Astrocyte (in vitro differentiated cells and primary cell): Measurements from ENCODE around the gene CEP131.

Experiments
- CTCF ChIP-seq: IDR thresholded peaks from 2 replicates; pipeline ENCODE4 v1.5.1; 2011; ENCODE audit warnings: low read depth, mild to moderate bottlenecking, inconsistent platforms, low read length, moderate library complexity; ENCODE audit not compliant: insufficient read depth
- EZH2 ChIP-seq: IDR thresholded peaks from 2 replicates; pipeline ENCODE4 v1.6.1; 2012; ENCODE audit warnings: mild to moderate bottlenecking, low read length, inconsistent platforms; ENCODE audit not compliant: insufficient read depth

GRCh38 chr17:81260171-81260570 lies 37.4 kb upstream of the CEP131 start:
- TF ChIP-seq CTCF (no peak), EZH2 (no peak)
